Measurements from ENCODE around the gene ADGRG2. TPM values are rescaled to one million over a fixed set of nuclear protein-coding genes. Genes with fewer than 3 reads are reported as not detected.

Gene ADGRG2
- total RNA-seq, 1 donor from 2014 or later = 0.88 TPM

DNA sequence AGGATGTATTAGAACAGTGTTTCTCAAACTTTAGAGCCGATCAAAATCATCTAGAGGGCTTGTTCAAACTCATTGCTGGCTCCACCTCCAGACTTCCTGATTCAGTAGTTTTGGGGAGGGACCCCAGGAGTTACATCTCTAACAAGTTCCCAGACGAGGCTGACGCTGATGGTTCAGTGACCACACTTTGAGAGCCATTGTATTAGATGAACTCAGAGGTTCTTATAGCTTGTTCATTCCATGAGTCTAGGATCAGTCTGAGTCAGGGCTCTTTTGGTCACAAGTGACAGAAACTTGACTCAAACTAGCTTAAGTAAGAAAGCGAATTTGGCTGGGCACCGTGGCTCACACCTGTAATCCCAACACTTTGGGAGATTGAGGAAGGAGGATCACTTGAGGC lies 11.5 kb upstream of the ADGRG2 start:
- Histone ChIP-seq H3K36me3 (ENCODE audit: control insufficient read depth, insufficient read depth, low read length) (no peaks in the 10 kb centered on the region), H3K4me3 (ENCODE audit: low read depth, low read length) (no peak overlapping the region), H3K27me3 (ENCODE audit: control insufficient read depth, insufficient read depth, low read length) (no peaks in the 10 kb centered on the region)
- TF ChIP-seq, protein P1, sequence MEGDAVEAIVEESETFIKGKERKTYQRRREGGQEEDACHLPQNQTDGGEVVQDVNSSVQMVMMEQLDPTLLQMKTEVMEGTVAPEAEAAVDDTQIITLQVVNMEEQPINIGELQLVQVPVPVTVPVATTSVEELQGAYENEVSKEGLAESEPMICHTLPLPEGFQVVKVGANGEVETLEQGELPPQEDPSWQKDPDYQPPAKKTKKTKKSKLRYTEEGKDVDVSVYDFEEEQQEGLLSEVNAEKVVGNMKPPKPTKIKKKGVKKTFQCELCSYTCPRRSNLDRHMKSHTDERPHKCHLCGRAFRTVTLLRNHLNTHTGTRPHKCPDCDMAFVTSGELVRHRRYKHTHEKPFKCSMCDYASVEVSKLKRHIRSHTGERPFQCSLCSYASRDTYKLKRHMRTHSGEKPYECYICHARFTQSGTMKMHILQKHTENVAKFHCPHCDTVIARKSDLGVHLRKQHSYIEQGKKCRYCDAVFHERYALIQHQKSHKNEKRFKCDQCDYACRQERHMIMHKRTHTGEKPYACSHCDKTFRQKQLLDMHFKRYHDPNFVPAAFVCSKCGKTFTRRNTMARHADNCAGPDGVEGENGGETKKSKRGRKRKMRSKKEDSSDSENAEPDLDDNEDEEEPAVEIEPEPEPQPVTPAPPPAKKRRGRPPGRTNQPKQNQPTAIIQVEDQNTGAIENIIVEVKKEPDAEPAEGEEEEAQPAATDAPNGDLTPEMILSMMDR (IDR thresholded peaks at IDR 0.05; ENCODE audit: insufficient read depth, low read length, poor library complexity, severe bottlenecking) = no peak
- no peak for DNase-seq (ENCODE audit: low read depth)

DNA sequence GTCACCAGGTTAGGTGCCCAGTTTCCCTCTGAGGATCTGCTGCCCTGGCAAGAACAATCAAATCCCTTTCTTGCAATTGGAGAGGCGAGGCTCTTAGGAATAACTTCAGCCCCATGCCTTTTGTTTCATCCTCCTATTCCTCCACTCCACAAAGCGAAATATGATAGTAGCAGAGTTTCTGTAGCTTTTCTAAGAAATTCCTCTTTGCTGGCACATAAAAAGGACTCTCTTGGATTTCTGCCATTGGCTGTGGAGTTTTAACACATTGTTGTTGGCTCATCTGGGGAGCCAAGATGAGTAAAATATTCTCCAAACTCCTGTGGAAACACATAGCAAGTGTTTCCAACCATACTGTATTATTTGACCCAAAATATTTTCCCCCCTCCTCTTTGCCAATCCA lies 11.0 kb upstream of the ADGRG2 start:
- H3K36me3 ChIP-seq (ENCODE audit: control insufficient read depth, insufficient read depth, low read length) = no peaks in the 10 kb centered on the region
- no peaks in the 10 kb centered on the region for H3K27me3 ChIP-seq (ENCODE audit: control insufficient read depth, insufficient read depth, low read length)
- TF ChIP-seq, protein P1 (IDR thresholded peaks at IDR 0.05; ENCODE audit: insufficient read depth, low read length, poor library complexity, severe bottlenecking) = no peak
- no peak overlapping the region for H3K4me3 ChIP-seq (ENCODE audit: low read depth, low read length)
- no peak for DNase-seq (ENCODE audit: low read depth)

DNA sequence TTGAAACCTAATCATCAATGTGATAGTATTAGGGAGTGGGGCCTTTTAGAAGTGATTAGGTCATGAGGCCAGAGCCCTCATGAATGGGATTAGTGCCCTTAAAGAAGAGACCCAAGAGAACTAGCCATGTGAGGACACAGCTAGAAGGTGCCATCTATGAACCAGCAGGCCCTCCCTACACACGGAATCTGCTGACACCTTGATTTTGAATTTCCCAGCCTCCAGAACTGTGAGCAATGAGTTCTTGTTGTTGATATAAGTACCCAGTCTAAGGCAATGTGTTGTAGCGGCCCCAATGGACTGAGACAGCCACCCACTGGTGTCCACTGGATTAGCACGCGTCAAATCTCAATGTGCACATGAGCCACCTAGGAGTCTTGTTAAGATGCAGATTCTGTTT lies 8.4 kb upstream of the ADGRG2 start:
- Histone ChIP-seq H3K4me3 (ENCODE audit: low read depth, low read length) (no peak overlapping the region), H3K27me3 (ENCODE audit: control insufficient read depth, insufficient read depth, low read length) (no peaks in the 10 kb centered on the region), H3K36me3 (ENCODE audit: control insufficient read depth, insufficient read depth, low read length) (no peaks in the 10 kb centered on the region)
- TF ChIP-seq, protein P1 (IDR thresholded peaks at IDR 0.05; ENCODE audit: insufficient read depth, low read length, poor library complexity, severe bottlenecking) = no peak
- no peak for DNase-seq (ENCODE audit: low read depth)

DNA sequence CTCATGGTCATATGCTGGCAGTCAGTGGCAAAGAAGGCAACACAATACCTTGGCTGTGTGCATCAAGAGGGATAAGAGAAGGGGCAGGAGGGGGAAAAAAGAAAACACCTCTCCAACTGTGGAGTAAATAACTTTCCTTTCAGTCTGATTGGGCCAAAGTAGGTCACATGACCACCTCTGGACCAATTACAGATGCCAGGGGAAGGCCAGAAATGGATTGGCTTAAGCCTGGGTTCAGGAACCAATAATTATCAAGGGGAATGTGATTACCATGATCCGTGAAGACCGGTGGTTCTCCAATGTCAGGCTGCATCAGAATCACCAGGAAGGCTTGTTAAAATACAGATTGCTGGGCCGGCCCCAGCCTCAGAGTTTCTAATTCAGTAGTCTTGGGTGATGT lies 7.4 kb upstream of the ADGRG2 start:
- DNase-seq (ENCODE audit: low read depth) = no peak

DNA sequence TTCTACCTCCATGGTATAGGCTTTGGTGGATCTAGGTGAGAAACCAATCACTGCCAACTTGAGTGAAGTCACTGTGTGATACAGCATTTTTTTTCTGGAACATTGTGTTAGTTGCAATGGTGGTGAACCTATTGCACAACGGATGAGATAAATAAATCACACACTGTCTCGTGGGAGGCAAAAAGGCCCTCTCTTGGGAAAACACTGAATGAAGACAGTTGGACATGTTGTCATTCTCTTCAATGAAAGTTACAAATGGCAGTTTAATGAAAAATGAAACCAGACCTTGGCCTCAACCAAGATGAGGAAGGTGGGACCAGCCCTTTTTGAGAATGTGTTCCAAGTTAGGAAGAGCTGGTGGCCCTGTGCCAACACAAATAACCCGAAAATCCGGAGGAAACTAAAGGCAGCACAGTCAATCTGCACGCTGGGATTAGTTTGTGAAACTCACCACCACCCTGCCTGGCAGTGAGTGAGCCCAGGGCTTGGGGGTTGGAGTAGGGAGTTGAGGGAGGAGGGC lies 5.4 kb upstream of the ADGRG2 start:
- Histone ChIP-seq H3K4me3 (ENCODE audit: low read depth, low read length) (no peak overlapping the region), H3K36me3 (ENCODE audit: control insufficient read depth, insufficient read depth, low read length) (no peaks in the 10 kb centered on the region), H3K27me3 (ENCODE audit: control insufficient read depth, insufficient read depth, low read length) (peaks cover 7% of the 10 kb centered on the region)
- TF ChIP-seq, protein P1 (IDR thresholded peaks at IDR 0.05; ENCODE audit: insufficient read depth, low read length, poor library complexity, severe bottlenecking) = no peak
- no peak for DNase-seq (ENCODE audit: low read depth)

More for the DNA sequence above, 7.4 kb upstream of the ADGRG2 start:
- no peak overlapping the region for H3K4me3 ChIP-seq (ENCODE audit: low read depth, low read length)
- TF ChIP-seq, protein P1 (IDR thresholded peaks at IDR 0.05; ENCODE audit: insufficient read depth, low read length, poor library complexity, severe bottlenecking) = no peak
- peaks cover 3% of the 10 kb centered on the region for H3K27me3 ChIP-seq (ENCODE audit: control insufficient read depth, insufficient read depth, low read length)
- no peaks in the 10 kb centered on the region for H3K36me3 ChIP-seq (ENCODE audit: control insufficient read depth, insufficient read depth, low read length)

DNA sequence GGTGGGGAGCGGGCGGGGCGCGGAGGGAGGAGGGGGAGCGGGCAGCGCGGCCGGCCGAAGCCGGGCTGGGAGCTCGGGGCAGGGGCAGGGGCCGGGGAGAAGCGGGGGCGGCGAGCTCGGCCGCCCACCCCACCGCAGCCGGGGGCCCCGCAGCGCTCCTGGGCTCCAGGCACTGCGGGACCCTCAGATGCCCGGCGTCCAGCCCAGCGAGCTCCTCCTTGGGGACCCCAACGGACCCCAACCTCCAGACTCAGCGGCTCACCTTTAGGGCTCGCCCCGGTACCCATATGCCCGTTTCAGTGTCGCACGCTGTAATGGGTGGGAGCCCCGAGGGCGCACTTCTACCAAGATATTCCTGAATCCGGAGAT lies 357 bp upstream of the ADGRG2 start:
- Histone ChIP-seq H3K4me3 (ENCODE audit: low read depth, low read length) (peak overlapping the region; percentile 14), H3K27me3 (ENCODE audit: control insufficient read depth, insufficient read depth, low read length) (peaks cover 29% of the 10 kb centered on the region)
- DNase-seq (ENCODE audit: low read depth) = no peak

More for the DNA sequence above, 357 bp upstream of the ADGRG2 start:
- no peaks in the 10 kb centered on the region for H3K36me3 ChIP-seq (ENCODE audit: control insufficient read depth, insufficient read depth, low read length)
- TF ChIP-seq, protein P1 (IDR thresholded peaks at IDR 0.05; ENCODE audit: insufficient read depth, low read length, poor library complexity, severe bottlenecking) = no peak

All from kidney epithelial cell (primary cell).